HCT116 (cell line): ENCODE data around the gene NEB.

Experiments used
- CTCF ChIP-seq, 3 experiments: fragments of 200-600 bp in 1 of 3; sonication (generic) in 1 of 3; IDR thresholded peaks in 2 of 3; conservative IDR thresholded peaks in 1 of 3; 2 replicates each; pipeline ENCODE4 v1.5.1; 2012 to 2017; ENCODE audit warnings: low read depth in 2 of 3, low read length in 2 of 3, antibody characterized with exemption in 1 of 3, borderline replicate concordance in 1 of 3, control low read depth in 1 of 3, mild to moderate bottlenecking in 1 of 3, mixed read lengths in 1 of 3, mixed run types in 1 of 3, moderate library complexity in 1 of 3; ENCODE audit not compliant: insufficient read depth in 1 of 3
- EZH2phosphoT487 ChIP-seq: fragments of 200-600 bp; IDR thresholded peaks from 2 replicates; pipeline ENCODE4 v1.6.1; 2018; ENCODE audit warnings: antibody characterized with exemption, borderline replicate concordance
- JUND ChIP-seq: IDR thresholded peaks from 2 replicates; pipeline ENCODE4 v1.6.1; 2012
- MAX ChIP-seq: IDR thresholded peaks from 2 replicates; pipeline ENCODE4 v1.6.1; 2012
- POLR2AphosphoS5 ChIP-seq: IDR thresholded peaks from 2 replicates; pipeline ENCODE4 v1.6.1; 2011; ENCODE audit warnings: mild to moderate bottlenecking, low read depth, low read length, moderate library complexity
- TCF7L2 ChIP-seq: IDR thresholded peaks from 2 replicates; pipeline ENCODE4 v1.7.0; 2011; ENCODE audit warnings: borderline replicate concordance, inconsistent platforms; ENCODE audit not compliant: insufficient read depth, insufficient read length; ENCODE audit errors: extremely low read depth
- ZNF274 ChIP-seq: fragments of 200-500 bp; sonication (Bioruptor generic); IDR thresholded peaks from 2 replicates; pipeline ENCODE4 v1.6.1; 2014; ENCODE audit warnings: mild to moderate bottlenecking, low read depth, low read length, inconsistent platforms
- TF ChIP-seq, protein P1 (sequence below): IDR thresholded peaks from 2 replicates; pipeline ENCODE4 v1.6.1; 2012; ENCODE audit warnings: low read depth

GRCh38 chr2:151774506-151774905, 40.2 kb upstream of the NEB start:
- TF ChIP-seq MAX (peak; percentile 20; the same call in 1 of the 2 replicates), TCF7L2 (peak; percentile 53), JUND (peak; percentile 77), CTCF (IDR thresholded peaks at IDR 0.05 in 2 of 3, conservative IDR thresholded peaks at IDR 0.05 in 1 of 3; ENCODE audit: borderline replicate concordance in 1 of 3, insufficient read depth in 1 of 3, low read depth in 2 of 3, low read length in 2 of 3) (no peak), ZNF274 (no peak), EZH2phosphoT487 (no peak), POLR2AphosphoS5 (no peak)
- TF ChIP-seq, protein P1, sequence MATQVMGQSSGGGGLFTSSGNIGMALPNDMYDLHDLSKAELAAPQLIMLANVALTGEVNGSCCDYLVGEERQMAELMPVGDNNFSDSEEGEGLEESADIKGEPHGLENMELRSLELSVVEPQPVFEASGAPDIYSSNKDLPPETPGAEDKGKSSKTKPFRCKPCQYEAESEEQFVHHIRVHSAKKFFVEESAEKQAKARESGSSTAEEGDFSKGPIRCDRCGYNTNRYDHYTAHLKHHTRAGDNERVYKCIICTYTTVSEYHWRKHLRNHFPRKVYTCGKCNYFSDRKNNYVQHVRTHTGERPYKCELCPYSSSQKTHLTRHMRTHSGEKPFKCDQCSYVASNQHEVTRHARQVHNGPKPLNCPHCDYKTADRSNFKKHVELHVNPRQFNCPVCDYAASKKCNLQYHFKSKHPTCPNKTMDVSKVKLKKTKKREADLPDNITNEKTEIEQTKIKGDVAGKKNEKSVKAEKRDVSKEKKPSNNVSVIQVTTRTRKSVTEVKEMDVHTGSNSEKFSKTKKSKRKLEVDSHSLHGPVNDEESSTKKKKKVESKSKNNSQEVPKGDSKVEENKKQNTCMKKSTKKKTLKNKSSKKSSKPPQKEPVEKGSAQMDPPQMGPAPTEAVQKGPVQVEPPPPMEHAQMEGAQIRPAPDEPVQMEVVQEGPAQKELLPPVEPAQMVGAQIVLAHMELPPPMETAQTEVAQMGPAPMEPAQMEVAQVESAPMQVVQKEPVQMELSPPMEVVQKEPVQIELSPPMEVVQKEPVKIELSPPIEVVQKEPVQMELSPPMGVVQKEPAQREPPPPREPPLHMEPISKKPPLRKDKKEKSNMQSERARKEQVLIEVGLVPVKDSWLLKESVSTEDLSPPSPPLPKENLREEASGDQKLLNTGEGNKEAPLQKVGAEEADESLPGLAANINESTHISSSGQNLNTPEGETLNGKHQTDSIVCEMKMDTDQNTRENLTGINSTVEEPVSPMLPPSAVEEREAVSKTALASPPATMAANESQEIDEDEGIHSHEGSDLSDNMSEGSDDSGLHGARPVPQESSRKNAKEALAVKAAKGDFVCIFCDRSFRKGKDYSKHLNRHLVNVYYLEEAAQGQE = no peak
